PC-9 (cell line): ENCODE data around the gene LMX1B. TPM values are rescaled to one million over a fixed set of nuclear protein-coding genes. Genes with fewer than 3 reads are reported as not detected.
A peak's percentile ranks its signal among the peaks of the same experiment; 100 is the strongest.

Experiments
- BruUV-seq: library from RNA; stranded (reverse); fragments of 400-500 nt; replicated peaks from 2 replicates; lab custom pipeline; 2021; lab: Mats Ljungman, UMichigan
- CTCF ChIA-PET: fragments of 300-600 bp; sonication (Branson Sonifier 250); formaldehyde crosslinking; loops from one replicate; lab custom pipeline; 2022; ENCODE audit warnings: antibody characterized with exemption; lab: Charles Lee
- POLR2A ChIA-PET: fragments of 300-600 bp; sonication (Branson Sonifier 250); formaldehyde crosslinking; loops from one replicate; lab custom pipeline; 2022; ENCODE audit warnings: antibody characterized with exemption; ENCODE audit not compliant: unreplicated experiment; lab: Charles Lee
- DNase-seq, 2 experiments: peaks; one replicate each; pipeline versions ENCODE4 v3.0.0 to v3.0.0-alpha.2; 2015 to 2022; ENCODE audit warnings: mixed read lengths in 1 of 2
- H2AFZ ChIP-seq: fragments of 200-600 bp; sonication (generic); 2 replicates; pipeline ENCODE4 v1.8.1; 2017; ENCODE audit warnings: antibody characterized with exemption
- H3F3A ChIP-seq: fragments of 200-600 bp; sonication (generic); 2 replicates; pipeline ENCODE4 v1.8.1; 2017; ENCODE audit warnings: antibody characterized with exemption, mild to moderate bottlenecking, low read depth; ENCODE audit not compliant: insufficient read depth
- H3K27ac ChIP-seq: fragments of 200-600 bp; sonication (generic); 2 replicates; pipeline ENCODE4 v1.6.1; 2016; ENCODE audit warnings: mixed run types
- H3K27me3 ChIP-seq: fragments of 200-600 bp; sonication (generic); 2 replicates; pipeline ENCODE4 v1.6.1; 2016; ENCODE audit warnings: low read depth, mixed run types; ENCODE audit not compliant: insufficient read depth
- H3K36me3 ChIP-seq: fragments of 200-600 bp; sonication (generic); 2 replicates; pipeline ENCODE4 v1.6.1; 2016; ENCODE audit warnings: low read depth, mixed run types
- H3K4me1 ChIP-seq: fragments of 200-600 bp; sonication (generic); replicated peaks from 2 replicates; pipeline ENCODE4 v1.6.1; 2016; ENCODE audit warnings: mixed run types; ENCODE audit not compliant: insufficient read depth
- H3K4me2 ChIP-seq: fragments of 200-600 bp; sonication (generic); 2 replicates; pipeline ENCODE4 v1.6.1; 2017; ENCODE audit warnings: mixed run types
- H3K4me3 ChIP-seq: fragments of 200-600 bp; sonication (generic); 2 replicates; pipeline ENCODE4 v1.6.1; 2016; ENCODE audit warnings: mixed run types
- H3K79me2 ChIP-seq: fragments of 200-600 bp; sonication (generic); 2 replicates; pipeline ENCODE4 v1.6.1; 2017; ENCODE audit warnings: low read depth, mixed run types
- H3K9me2 ChIP-seq: fragments of 200-600 bp; sonication (generic); 2 replicates; pipeline ENCODE4 v1.8.1; 2017; ENCODE audit warnings: mild to moderate bottlenecking; ENCODE audit not compliant: insufficient read depth
- H3K9me3 ChIP-seq: fragments of 200-600 bp; sonication (generic); 2 replicates; pipeline ENCODE4 v1.8.1; 2016; ENCODE audit warnings: low read depth; ENCODE audit not compliant: insufficient read depth
- H4K20me1 ChIP-seq: fragments of 200-600 bp; sonication (generic); 2 replicates; pipeline ENCODE4 v1.8.1; 2017; ENCODE audit not compliant: insufficient read depth
- EZH2 ChIP-seq: fragments of 200-600 bp; sonication (generic); IDR thresholded peaks from 2 replicates; pipeline ENCODE4 v1.8.0; 2017; ENCODE audit warnings: antibody characterized with exemption, low read depth
- intact Hi-C: fragments of 100-400 bp; cut with micrococcal nuclease; formaldehyde crosslinking; loops from one replicate; pipeline ENCODE4 v1.10.0; 2022; ENCODE audit not compliant: unreplicated experiment
- total RNA-seq: library from RNA; stranded (reverse); gene quantifications from 2 replicates; pipeline ENCODE4 v1.2.3, GENCODE V29; 2021
- TF ChIP-seq, protein P1 (sequence below): fragments of 200-600 bp; sonication (generic); conservative IDR thresholded peaks from 2 replicates; pipeline ENCODE4 v1.6.1; 2017; ENCODE audit warnings: mixed run types, antibody characterized with exemption, mild to moderate bottlenecking, moderate library complexity

The LMX1B gene
- total RNA-seq, 1 experiment from 2014 or later, result not detected

DNA sequence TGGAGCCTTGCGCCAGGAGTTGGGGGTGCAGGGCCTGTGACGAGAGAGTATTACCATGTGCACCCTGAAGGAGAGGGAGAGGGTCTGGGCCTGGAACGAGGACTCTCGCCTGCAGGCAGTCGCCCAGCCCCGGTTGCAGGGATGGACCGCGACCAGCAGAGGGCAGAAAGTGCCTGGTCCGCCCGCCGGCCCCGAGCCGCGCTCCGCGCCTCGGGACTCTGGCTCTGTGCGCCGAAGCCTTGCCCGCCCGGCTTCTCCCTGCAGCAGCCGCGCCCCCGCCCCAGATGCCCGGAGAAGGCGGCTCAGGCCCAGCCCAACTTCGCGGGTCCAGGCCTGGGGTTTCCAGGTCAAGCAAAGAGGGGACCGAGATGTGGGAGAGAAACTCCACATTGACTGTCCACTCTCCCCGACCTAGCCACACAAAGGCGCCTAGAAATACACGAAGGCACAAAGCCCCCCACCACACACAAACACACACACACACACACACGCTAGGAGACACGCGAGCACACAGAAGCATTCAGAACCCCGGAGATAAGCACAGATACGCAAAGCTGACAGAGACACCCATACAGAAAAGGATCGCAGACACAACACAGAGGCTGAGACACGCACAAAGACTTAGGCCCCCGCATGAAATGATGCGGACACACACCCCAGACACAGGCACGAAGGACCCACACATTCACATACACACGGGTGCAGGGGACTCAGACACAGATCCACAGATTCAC lies 2.0 kb upstream of the LMX1B start:
- no peak overlapping the region for H2AFZ ChIP-seq
- no peaks in the 10 kb centered on the region for H3F3A ChIP-seq
- DNase-seq, result peak in 1 of 2 experiments; percentile 81
- peaks cover 46% of the 10 kb centered on the region for H3K27me3 ChIP-seq
- no peaks in the 10 kb centered on the region for H4K20me1 ChIP-seq
- TF ChIP-seq, protein P1, sequence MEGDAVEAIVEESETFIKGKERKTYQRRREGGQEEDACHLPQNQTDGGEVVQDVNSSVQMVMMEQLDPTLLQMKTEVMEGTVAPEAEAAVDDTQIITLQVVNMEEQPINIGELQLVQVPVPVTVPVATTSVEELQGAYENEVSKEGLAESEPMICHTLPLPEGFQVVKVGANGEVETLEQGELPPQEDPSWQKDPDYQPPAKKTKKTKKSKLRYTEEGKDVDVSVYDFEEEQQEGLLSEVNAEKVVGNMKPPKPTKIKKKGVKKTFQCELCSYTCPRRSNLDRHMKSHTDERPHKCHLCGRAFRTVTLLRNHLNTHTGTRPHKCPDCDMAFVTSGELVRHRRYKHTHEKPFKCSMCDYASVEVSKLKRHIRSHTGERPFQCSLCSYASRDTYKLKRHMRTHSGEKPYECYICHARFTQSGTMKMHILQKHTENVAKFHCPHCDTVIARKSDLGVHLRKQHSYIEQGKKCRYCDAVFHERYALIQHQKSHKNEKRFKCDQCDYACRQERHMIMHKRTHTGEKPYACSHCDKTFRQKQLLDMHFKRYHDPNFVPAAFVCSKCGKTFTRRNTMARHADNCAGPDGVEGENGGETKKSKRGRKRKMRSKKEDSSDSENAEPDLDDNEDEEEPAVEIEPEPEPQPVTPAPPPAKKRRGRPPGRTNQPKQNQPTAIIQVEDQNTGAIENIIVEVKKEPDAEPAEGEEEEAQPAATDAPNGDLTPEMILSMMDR, result peak; percentile 81
- peak; percentile 98 for TF ChIP-seq EZH2
- H3K4me3 ChIP-seq, result no peak overlapping the region
- no peaks in the 10 kb centered on the region for H3K9me2 ChIP-seq
- H3K9me3 ChIP-seq, result no peaks in the 10 kb centered on the region
- intact Hi-C loops, result loop anchor here (1.0 kb wide), 2 partner anchors 79 to 170 kb away; no protein-coding TSS in a partner anchor
- POLR2A ChIA-PET, result no interaction called here
- H3K36me3 ChIP-seq, result no peaks in the 10 kb centered on the region
- H3K4me2 ChIP-seq, result no peak overlapping the region
- H3K4me1 ChIP-seq, result no peaks in the 10 kb centered on the region
- CTCF ChIA-PET, result no interaction called here
- H3K79me2 ChIP-seq, result no peaks in the 10 kb centered on the region
- no TSS peak for BruUV-seq
- no peak overlapping the region for H3K27ac ChIP-seq

GRCh38 chr9:126612326-126612812 lies 1.4 kb upstream of the LMX1B start:
- no TSS peak for BruUV-seq
- POLR2A ChIA-PET, result no interaction called here
- Histone ChIP-seq H3K4me3 (no peak overlapping the region), H3K36me3 (no peaks in the 10 kb centered on the region), H3F3A (no peaks in the 10 kb centered on the region), H3K27me3 (peaks cover 46% of the 10 kb centered on the region), H3K79me2 (no peaks in the 10 kb centered on the region), H3K4me1 (no peaks in the 10 kb centered on the region), H4K20me1 (no peaks in the 10 kb centered on the region), H3K9me3 (no peaks in the 10 kb centered on the region), H3K4me2 (no peak overlapping the region), H3K9me2 (no peaks in the 10 kb centered on the region), H3K27ac (no peak overlapping the region), H2AFZ (no peak overlapping the region)
- intact Hi-C loops, result no loop called here
- DNase-seq, result no peak
- TF ChIP-seq, protein P1, result no peak
- TF ChIP-seq EZH2, result no peak
- CTCF ChIA-PET, result no interaction called here

- ChIA-PET CTCF (no interaction called here), POLR2A (no interaction called here)
- BruUV-seq, result no TSS peak
- Histone ChIP-seq H3K79me2 (no peaks in the 10 kb centered on the region), H3K9me3 (no peaks in the 10 kb centered on the region), H3K4me3 (no peak overlapping the region), H4K20me1 (no peaks in the 10 kb centered on the region), H3F3A (no peaks in the 10 kb centered on the region), H3K27ac (no peak overlapping the region), H3K36me3 (no peaks in the 10 kb centered on the region), H3K9me2 (no peaks in the 10 kb centered on the region), H3K27me3 (peaks cover 45% of the 10 kb centered on the region), H3K4me1 (no peaks in the 10 kb centered on the region), H3K4me2 (no peak overlapping the region), H2AFZ (no peak overlapping the region)
- TF ChIP-seq, protein P1, result no peak
- no peak for TF ChIP-seq EZH2
- intact Hi-C loops, result no loop called here
- no peak for DNase-seq
Measured at GRCh38 chr9:126612813-126613641, 701 bp upstream of the LMX1B start.
